Parathyroid adenoma (tissue), 2 donors: ENCODE results near the gene MGAT4B.

Experiments
- H2AFZ ChIP-seq: fragments of 300-600 bp; sonication (generic); one replicate; pipeline ENCODE4 v1.7.0; 2017; ENCODE audit warnings: antibody characterized with exemption, mild to moderate bottlenecking
- H3K27ac ChIP-seq: fragments of 300-600 bp; sonication (generic); one replicate; pipeline ENCODE4 v1.7.0; 2017
- H3K27me3 ChIP-seq: fragments of 300-600 bp; sonication (generic); one replicate; pipeline ENCODE4 v1.7.0; 2017; ENCODE audit warnings: low read length; ENCODE audit not compliant: control insufficient read depth, insufficient read depth
- H3K36me3 ChIP-seq: fragments of 300-600 bp; sonication (generic); one replicate; pipeline ENCODE4 v1.7.0; 2017; ENCODE audit warnings: low read length; ENCODE audit not compliant: control insufficient read depth, insufficient read depth
- H3K4me1 ChIP-seq: fragments of 300-600 bp; sonication (generic); one replicate; pipeline ENCODE4 v1.7.0; 2017; ENCODE audit warnings: control low read depth
- H3K4me2 ChIP-seq: fragments of 300-600 bp; sonication (generic); one replicate; pipeline ENCODE4 v1.7.0; 2017; ENCODE audit warnings: low read length
- H3K4me3 ChIP-seq: fragments of 300-600 bp; sonication (generic); one replicate; pipeline ENCODE4 v1.7.0; 2017; ENCODE audit warnings: low read depth, low read length
- H3K79me2 ChIP-seq: fragments of 300-600 bp; sonication (generic); one replicate; pipeline ENCODE4 v1.7.0; 2017; ENCODE audit warnings: control low read depth
- H3K9ac ChIP-seq: fragments of 300-600 bp; sonication (generic); one replicate; pipeline ENCODE4 v1.7.0; 2017; ENCODE audit warnings: mild to moderate bottlenecking
- H3K9me3 ChIP-seq: fragments of 300-600 bp; sonication (generic); one replicate; pipeline ENCODE4 v1.7.0; 2017; ENCODE audit warnings: low read length; ENCODE audit not compliant: control insufficient read depth
- CTCF ChIP-seq: fragments of 300-600 bp; sonication (generic); IDR thresholded peaks from one replicate; pipeline ENCODE4 v1.7.0; 2017; ENCODE audit warnings: antibody characterized with exemption, mild to moderate bottlenecking
- donor health status: primary hyperparathyroidism.

Gene MGAT4B

GRCh38 chr5:179797741-179798140 is 8.9 kb downstream of the MGAT4B start:
- no peak overlapping the region for H3K4me3 ChIP-seq
- no peaks in the 10 kb centered on the region for H3K27me3 ChIP-seq
- peaks cover 3% of the 10 kb centered on the region for H3K4me1 ChIP-seq
- H3K79me2 ChIP-seq: peaks cover 9% of the 10 kb centered on the region
- no peak overlapping the region for H3K4me2 ChIP-seq
- H3K36me3 ChIP-seq: no peaks in the 10 kb centered on the region
- H2AFZ ChIP-seq: no peak overlapping the region
- no peaks in the 10 kb centered on the region for H3K9me3 ChIP-seq
- no peak for TF ChIP-seq CTCF
- H3K27ac ChIP-seq: no peak overlapping the region
- no peak overlapping the region for H3K9ac ChIP-seq

GRCh38 chr5:179796877-179797608 is 9.6 kb downstream of the MGAT4B start:
- H3K4me1 ChIP-seq: no peaks in the 10 kb centered on the region
- H3K27me3 ChIP-seq: no peaks in the 10 kb centered on the region
- peak overlapping the region; percentile 77 for H3K4me2 ChIP-seq
- H3K9me3 ChIP-seq: no peaks in the 10 kb centered on the region
- TF ChIP-seq CTCF: no peak
- H3K27ac ChIP-seq: peak overlapping the region; percentile 92
- H2AFZ ChIP-seq: peak overlapping the region; percentile 94
- no peak overlapping the region for H3K9ac ChIP-seq
- no peaks in the 10 kb centered on the region for H3K36me3 ChIP-seq
- H3K4me3 ChIP-seq: peak overlapping the region; percentile 58
- H3K79me2 ChIP-seq: peaks cover 2% of the 10 kb centered on the region

- no peaks in the 10 kb centered on the region for H3K4me1 ChIP-seq
- peak overlapping the region; percentile 58 for H3K4me3 ChIP-seq
- H3K9me3 ChIP-seq: no peaks in the 10 kb centered on the region
- no peaks in the 10 kb centered on the region for H3K27me3 ChIP-seq
- no peaks in the 10 kb centered on the region for H3K36me3 ChIP-seq
- H3K9ac ChIP-seq: peak overlapping the region; percentile 93
- H3K4me2 ChIP-seq: peak overlapping the region; percentile 77
- peak overlapping the region; percentile 92 for H3K27ac ChIP-seq
- H3K79me2 ChIP-seq: no peaks in the 10 kb centered on the region
- TF ChIP-seq CTCF: peak; percentile 71
- peak overlapping the region; percentile 94 for H2AFZ ChIP-seq
These were observed 10.5 kb downstream of the MGAT4B start for GRCh38 chr5:179795863-179796833.

- no peaks in the 10 kb centered on the region for H3K9me3 ChIP-seq
- H3K4me3 ChIP-seq: peak overlapping the region; percentile 58
- H3K27me3 ChIP-seq: no peaks in the 10 kb centered on the region
- H3K36me3 ChIP-seq: no peaks in the 10 kb centered on the region
- no peaks in the 10 kb centered on the region for H3K4me1 ChIP-seq
- H3K9ac ChIP-seq: peak overlapping the region; percentile 93
- peak overlapping the region; percentile 94 for H2AFZ ChIP-seq
- no peak for TF ChIP-seq CTCF
- H3K4me2 ChIP-seq: peak overlapping the region; percentile 77
- H3K79me2 ChIP-seq: no peaks in the 10 kb centered on the region
- peak overlapping the region; percentile 92 for H3K27ac ChIP-seq
These were observed 11.4 kb downstream of the MGAT4B start for GRCh38 chr5:179795049-179795862.
